AG09309 (cell line): ENCODE data around the gene HTRA1.
A peak's percentile ranks its signal among the peaks of the same experiment; 100 is the strongest.

Experiments
- DNase-seq: peaks from one replicate; pipeline ENCODE4 v3.0.0-alpha.2; 2010; ENCODE audit warnings: low read depth
- H3K4me3 ChIP-seq: 2 replicates; pipeline ENCODE4 v1.5.1; 2011; ENCODE audit warnings: mild to moderate bottlenecking, low read depth, low read length, moderate library complexity; ENCODE audit not compliant: control insufficient read depth
- CTCF ChIP-seq: IDR thresholded peaks from 2 replicates; pipeline ENCODE4 v1.5.1; 2011; ENCODE audit warnings: mild to moderate bottlenecking, low read depth, low read length, inconsistent platforms; ENCODE audit not compliant: insufficient read depth, control insufficient read depth; ENCODE audit errors: missing control alignments

The HTRA1 gene

GRCh38 chr10:122435212-122435827 is 26.0 kb upstream of the HTRA1 start:
- TF ChIP-seq CTCF = peak; percentile 34
- DNase-seq = peak; percentile 17
- H3K4me3 ChIP-seq = no peak overlapping the region

- H3K4me3 ChIP-seq = no peak overlapping the region
- no peak for DNase-seq
- TF ChIP-seq CTCF = no peak
These were observed 19.4 kb upstream of the HTRA1 start for GRCh38 chr10:122441961-122442360.

GRCh38 chr10:122445469-122445868 is 15.9 kb upstream of the HTRA1 start:
- DNase-seq = no peak
- no peak for TF ChIP-seq CTCF
- H3K4me3 ChIP-seq = no peak overlapping the region

- no peak for DNase-seq
- no peak overlapping the region for H3K4me3 ChIP-seq
- no peak for TF ChIP-seq CTCF
These were observed 15.4 kb upstream of the HTRA1 start for GRCh38 chr10:122445904-122446303.

GRCh38 chr10:122446668-122447423 is 14.5 kb upstream of the HTRA1 start:
- no peak for TF ChIP-seq CTCF
- no peak for DNase-seq
- H3K4me3 ChIP-seq = no peak overlapping the region

- no peak overlapping the region for H3K4me3 ChIP-seq
- no peak for TF ChIP-seq CTCF
- DNase-seq = no peak
These were observed 12.8 kb upstream of the HTRA1 start for GRCh38 chr10:122448600-122448999.

GRCh38 chr10:122449153-122449552 is 12.2 kb upstream of the HTRA1 start:
- no peak for DNase-seq
- no peak for TF ChIP-seq CTCF
- no peak overlapping the region for H3K4me3 ChIP-seq
